ENCODE measurements around the gene PCDH1. TPM values are rescaled to one million over a fixed set of nuclear protein-coding genes. Genes with fewer than 3 reads are reported as not detected.

Gene PCDH1
- total and polyA plus RNA-seq, 10 donors = 0.30 to 11.4 (median 5.3) TPM

DNA sequence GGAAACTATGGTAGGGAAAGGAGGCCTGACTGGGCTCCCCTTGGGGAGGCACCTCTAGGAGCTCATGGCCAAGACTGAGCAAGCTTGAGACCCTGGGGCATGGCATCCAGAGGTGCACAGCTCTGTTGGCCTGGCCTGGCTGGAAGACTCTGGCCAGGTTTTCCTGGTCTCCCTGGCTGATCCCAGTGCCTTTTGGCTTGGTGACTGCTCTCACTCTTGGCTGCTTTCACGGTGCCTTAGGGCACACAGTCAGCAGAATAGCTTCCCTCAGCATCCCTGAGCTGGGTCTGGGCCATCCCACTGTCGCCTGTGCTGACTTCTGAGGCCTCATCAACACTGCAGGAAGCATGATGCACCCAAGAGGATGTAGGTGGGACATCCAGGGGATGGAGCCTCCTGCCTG is 32.1 kb upstream of the PCDH1 start:
- no peak overlapping the region for H3K4me3 ChIP-seq
- no peak overlapping the region for H3K27ac ChIP-seq
- TF ChIP-seq, protein P1, sequence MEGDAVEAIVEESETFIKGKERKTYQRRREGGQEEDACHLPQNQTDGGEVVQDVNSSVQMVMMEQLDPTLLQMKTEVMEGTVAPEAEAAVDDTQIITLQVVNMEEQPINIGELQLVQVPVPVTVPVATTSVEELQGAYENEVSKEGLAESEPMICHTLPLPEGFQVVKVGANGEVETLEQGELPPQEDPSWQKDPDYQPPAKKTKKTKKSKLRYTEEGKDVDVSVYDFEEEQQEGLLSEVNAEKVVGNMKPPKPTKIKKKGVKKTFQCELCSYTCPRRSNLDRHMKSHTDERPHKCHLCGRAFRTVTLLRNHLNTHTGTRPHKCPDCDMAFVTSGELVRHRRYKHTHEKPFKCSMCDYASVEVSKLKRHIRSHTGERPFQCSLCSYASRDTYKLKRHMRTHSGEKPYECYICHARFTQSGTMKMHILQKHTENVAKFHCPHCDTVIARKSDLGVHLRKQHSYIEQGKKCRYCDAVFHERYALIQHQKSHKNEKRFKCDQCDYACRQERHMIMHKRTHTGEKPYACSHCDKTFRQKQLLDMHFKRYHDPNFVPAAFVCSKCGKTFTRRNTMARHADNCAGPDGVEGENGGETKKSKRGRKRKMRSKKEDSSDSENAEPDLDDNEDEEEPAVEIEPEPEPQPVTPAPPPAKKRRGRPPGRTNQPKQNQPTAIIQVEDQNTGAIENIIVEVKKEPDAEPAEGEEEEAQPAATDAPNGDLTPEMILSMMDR (IDR thresholded peaks at IDR 0.05 in 8 of 11, conservative IDR thresholded peaks at IDR 0.05 in 3 of 11) = no peak
- peaks cover 0 to 30% (median 0%) of the 10 kb centered on the region in 7 donors for H3K27me3 ChIP-seq (replicated peaks in 1 of 7)
- H3K4me1 ChIP-seq = peaks cover 8 to 20% (median 15%) of the 10 kb centered on the region in 6 donors
- DNase-seq = no peak
- H3K36me3 ChIP-seq = no peaks in the 10 kb centered on the region
- no peaks in the 10 kb centered on the region for H3K9me3 ChIP-seq
- 60 to 87% (median 71%) methylated on average over 2 of the region's 2 CpGs; no CpG with 5 or more reads in 1 of the 5 donors for whole genome bisulfite sequencing, 5 donors
- intact Hi-C loops (cut with DNase I; ENCODE audit: low total_unique reads) = no loop called here

DNA sequence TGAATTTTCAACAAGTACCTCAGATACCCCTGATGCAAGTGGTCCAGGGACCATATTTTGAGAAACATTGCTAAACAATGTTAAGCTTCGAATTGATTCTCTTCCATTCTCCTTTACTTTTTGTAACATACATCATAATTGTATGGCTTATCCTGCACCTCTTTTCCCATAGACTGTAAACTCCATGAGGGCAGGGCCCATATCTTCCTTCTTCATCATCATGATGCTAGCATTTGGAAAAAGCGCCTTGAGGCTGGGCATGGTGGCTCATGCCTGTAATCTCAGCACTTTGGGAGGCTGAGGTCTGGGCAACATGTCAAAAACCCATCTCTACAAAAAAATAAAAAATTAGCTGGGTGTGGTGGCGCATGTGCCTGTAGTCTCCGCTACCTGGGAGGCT is 31.0 kb upstream of the PCDH1 start:
- H3K4me1 ChIP-seq = peaks cover 8 to 12% (median 10%) of the 10 kb centered on the region in 6 donors
- peaks cover 0 to 23% (median 0%) of the 10 kb centered on the region in 7 donors for H3K27me3 ChIP-seq (replicated peaks in 1 of 7)
- TF ChIP-seq POLR2AphosphoS5 (IDR thresholded peaks at IDR 0.05) (no peak), POLR2A (IDR thresholded peaks at IDR 0.05) (no peak)
- TF ChIP-seq, protein P1 (IDR thresholded peaks at IDR 0.05 in 8 of 11, conservative IDR thresholded peaks at IDR 0.05 in 3 of 11) = no peak
- DNase-seq = no peak
- intact Hi-C loops (cut with DNase I; ENCODE audit: low total_unique reads) = no loop called here
- 65 to 99% (median 84%) methylated on average over 4 of the region's 4 CpGs for WGBS, 5 donors
- H3K27ac ChIP-seq = no peak overlapping the region
- H3K36me3 ChIP-seq = no peaks in the 10 kb centered on the region
- no peaks in the 10 kb centered on the region for H3K9me3 ChIP-seq
- H3K4me3 ChIP-seq = no peak overlapping the region

DNA sequence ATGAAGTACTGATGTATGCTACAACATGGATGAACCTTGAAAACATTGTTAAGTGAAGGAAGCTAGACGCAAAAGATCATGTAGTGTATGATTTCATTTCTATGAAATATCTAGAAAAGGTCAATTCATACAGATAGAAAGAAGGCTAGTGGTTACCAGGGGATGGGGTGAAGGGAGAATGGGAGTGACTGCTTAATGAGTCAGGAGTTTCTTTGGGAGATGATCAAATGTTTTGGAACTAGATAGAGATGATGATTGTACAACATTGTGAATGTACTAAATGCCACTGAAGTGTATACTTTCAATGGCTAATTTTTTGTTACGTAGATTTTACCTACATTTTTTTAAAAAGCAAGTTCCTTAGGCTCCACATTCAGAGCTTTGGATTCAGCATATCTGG is 30.6 kb upstream of the PCDH1 start:
- Histone ChIP-seq H3K27ac (no peak overlapping the region), H3K4me3 (no peak overlapping the region), H3K4me1 (peaks cover 5 to 8% (median 6%) of the 10 kb centered on the region in 6 donors), H3K9me3 (no peaks in the 10 kb centered on the region), H3K36me3 (no peaks in the 10 kb centered on the region), H3K27me3 (replicated peaks in 1 of 7) (peaks cover 0 to 19% (median 0%) of the 10 kb centered on the region in 7 donors)
- intact Hi-C loops (cut with DNase I; ENCODE audit: low total_unique reads) = no loop called here
- 89 to 93% (median 92%) methylated on average over 2 of the region's 2 CpGs for WGBS, 5 donors
- no peak for DNase-seq
- TF ChIP-seq, protein P1 (IDR thresholded peaks at IDR 0.05 in 8 of 11, conservative IDR thresholded peaks at IDR 0.05 in 3 of 11) = no peak
- TF ChIP-seq POLR2A (IDR thresholded peaks at IDR 0.05) (no peak), POLR2AphosphoS5 (IDR thresholded peaks at IDR 0.05) (no peak)

DNA sequence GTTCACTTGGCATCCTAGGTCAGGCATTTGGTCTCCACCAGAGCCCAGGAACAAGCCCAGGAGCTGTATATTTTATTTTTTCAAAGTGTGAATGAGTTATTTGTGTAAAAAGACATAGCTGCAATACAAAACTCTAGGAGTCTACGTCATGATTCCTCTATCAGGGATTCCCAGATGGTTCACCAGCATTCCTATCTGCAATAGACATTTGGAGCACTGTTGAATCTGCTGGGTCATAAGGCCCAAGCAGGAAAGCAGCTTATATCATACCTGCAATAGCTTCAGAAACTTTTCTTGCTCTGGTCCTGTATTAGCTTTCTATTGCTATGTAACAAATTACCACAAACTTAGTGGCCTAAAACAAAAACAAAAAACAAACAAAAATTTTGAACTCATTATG is 28.8 kb upstream of the PCDH1 start:
- Histone ChIP-seq H3K27ac (no peak overlapping the region), H3K27me3 (replicated peaks in 1 of 7) (peaks cover 0 to 3% (median 0%) of the 10 kb centered on the region in 7 donors), H3K4me3 (no peak overlapping the region), H3K4me1 (no peaks in the 10 kb centered on the region), H3K36me3 (no peaks in the 10 kb centered on the region), H3K9me3 (no peaks in the 10 kb centered on the region)
- DNase-seq = no peak
- TF ChIP-seq, protein P1 (IDR thresholded peaks at IDR 0.05 in 8 of 11, conservative IDR thresholded peaks at IDR 0.05 in 3 of 11) = no peak
- TF ChIP-seq POLR2AphosphoS5 (IDR thresholded peaks at IDR 0.05) (no peak), POLR2A (IDR thresholded peaks at IDR 0.05) (no peak)
- intact Hi-C loops (cut with DNase I; ENCODE audit: low total_unique reads) = no loop called here
- 0 to 4% (median 0%) methylated on average over 1 of the region's 1 CpG for WGBS, 5 donors
